Panc1 (cell line): ENCODE data around the gene NSMCE3. TPM values are rescaled to one million over a fixed set of nuclear protein-coding genes. Genes with fewer than 3 reads are reported as not detected.

Experiments used
- ATAC-seq: fragments of 200-7000 bp; cut with Tn5 transposase; 2 replicates; pipeline ENCODE4 v1.9.1; 2020; ENCODE audit warnings: mild to moderate bottlenecking, moderate library complexity
- BruUV-seq: library from RNA; stranded (reverse); fragments of 400-500 nt; replicated peaks from 2 replicates; lab custom pipeline; 2021; lab: Mats Ljungman, UMichigan
- CTCF ChIA-PET: fragments of 300-600 bp; sonication (Branson Sonifier 250); formaldehyde crosslinking; loops from one replicate; lab custom pipeline; 2022; ENCODE audit warnings: antibody characterized with exemption; lab: Charles Lee
- POLR2A ChIA-PET: fragments of 300-600 bp; sonication (Branson Sonifier 250); formaldehyde crosslinking; loops from one replicate; lab custom pipeline; 2022; ENCODE audit warnings: antibody characterized with exemption; lab: Charles Lee
- DNase-seq: peaks from one replicate; pipeline ENCODE4 v3.0.0-alpha.2; 2010; ENCODE audit warnings: low read depth, low spot score
- H3K27ac ChIP-seq: 2 replicates; pipeline ENCODE4 v1.5.1; 2011; ENCODE audit warnings: mild to moderate bottlenecking, low read length, inconsistent platforms
- H3K27me3 ChIP-seq: fragments of 200-500 bp; sonication (Bioruptor generic); 2 replicates; pipeline ENCODE4 v1.6.0; 2014; ENCODE audit warnings: low read length, inconsistent platforms; ENCODE audit not compliant: control insufficient read depth, insufficient read depth
- H3K36me3 ChIP-seq: fragments of 200-500 bp; sonication (Bioruptor generic); 2 replicates; pipeline ENCODE4 v1.5.1; 2014; ENCODE audit warnings: inconsistent platforms, mild to moderate bottlenecking, low read length, moderate library complexity; ENCODE audit not compliant: control insufficient read depth, insufficient read depth
- H3K4me1 ChIP-seq: 2 replicates; pipeline ENCODE4 v1.5.1; 2011; ENCODE audit warnings: inconsistent platforms, mild to moderate bottlenecking, low read length, moderate library complexity; ENCODE audit not compliant: control insufficient read depth, insufficient read depth
- H3K4me3 ChIP-seq, 2 experiments: 2 replicates each; pipeline ENCODE4 v1.5.1; 2011 to 2012; ENCODE audit warnings: low read depth in 2 of 2, low read length in 2 of 2, mild to moderate bottlenecking in 2 of 2, inconsistent platforms in 1 of 2, moderate library complexity in 1 of 2
- H3K9me3 ChIP-seq: fragments of 200-500 bp; sonication (Bioruptor generic); 2 replicates; pipeline ENCODE4 v1.5.1; 2014; ENCODE audit warnings: low read depth, mild to moderate bottlenecking, inconsistent platforms, low read length, moderate library complexity; ENCODE audit not compliant: control insufficient read depth, insufficient read depth
- CTCF ChIP-seq: fragments of 450-650 bp; IDR thresholded peaks from 2 replicates; pipeline ENCODE4 v1.5.1; 2017; ENCODE audit warnings: mild to moderate bottlenecking
- POLR2AphosphoS5 ChIP-seq: IDR thresholded peaks from 2 replicates; pipeline ENCODE4 v1.6.1; 2012; ENCODE audit warnings: mild to moderate bottlenecking, low read depth, low read length, moderate library complexity
- REST ChIP-seq, 2 experiments: IDR thresholded peaks; 2 replicates each; pipeline ENCODE4 v1.6.1; 2011 to 2012; ENCODE audit warnings: low read depth in 2 of 2, control low read depth in 1 of 2, low read length in 1 of 2, mild to moderate bottlenecking in 1 of 2, moderate library complexity in 1 of 2; ENCODE audit not compliant: insufficient read depth in 1 of 2
- SIN3A ChIP-seq: IDR thresholded peaks from 2 replicates; pipeline ENCODE4 v1.6.1; 2012; ENCODE audit warnings: low read depth, mild to moderate bottlenecking, low read length, moderate library complexity, borderline replicate concordance; ENCODE audit not compliant: insufficient read depth
- TCF7L2 ChIP-seq: IDR thresholded peaks from 2 replicates; pipeline ENCODE4 v1.6.1; 2011; ENCODE audit warnings: mild to moderate bottlenecking, low read depth, low read length, inconsistent platforms
- in situ Hi-C: cut with HindIII; loops from 2 replicates; pipeline ENCODE4 v1.10.0; 2016; ENCODE audit warnings: low sequenced_read_pairs, low pct_unique_long_range_greater_than_20kb
- intact Hi-C: fragments of 100-400 bp; cut with micrococcal nuclease; formaldehyde crosslinking; loops from one replicate; pipeline ENCODE4 v1.10.0; 2022; ENCODE audit not compliant: unreplicated experiment
- total RNA-seq: library from RNA; stranded (reverse); gene quantifications from one replicate; pipeline ENCODE4 v1.2.1, GENCODE V29; 2021; ENCODE audit not compliant: unreplicated experiment

Gene NSMCE3
- total RNA-seq, 1 experiment from 2014 or later: 5.5 TPM

GRCh38 chr15:29223640-29224039, 46.0 kb downstream of the NSMCE3 start:
- intact Hi-C loops: no loop called here
- no peak for ATAC-seq
- H3K36me3 ChIP-seq: no peaks in the 10 kb centered on the region
- in situ Hi-C loops: no loop called here
- no peak overlapping the region for H3K4me3 ChIP-seq
- ChIA-PET CTCF (no interaction called here), POLR2A (no interaction called here)
- H3K27me3 ChIP-seq: peaks cover 4% of the 10 kb centered on the region; the same call in 1 of the 2 replicates
- TF ChIP-seq CTCF: no peak
- TF ChIP-seq POLR2AphosphoS5: no peak
- TF ChIP-seq SIN3A: no peak
- TF ChIP-seq TCF7L2: no peak
- TF ChIP-seq REST (IDR thresholded peaks at IDR 0.05; ENCODE audit: insufficient read depth in 1 of 2, low read depth in 2 of 2, low read length in 1 of 2): no peak
- no peak overlapping the region for H3K27ac ChIP-seq
- BruUV-seq: no TSS peak
- H3K9me3 ChIP-seq: no peaks in the 10 kb centered on the region
- DNase-seq: no peak
- H3K4me1 ChIP-seq: no peaks in the 10 kb centered on the region

- Histone ChIP-seq H3K4me3 (no peak overlapping the region), H3K9me3 (no peaks in the 10 kb centered on the region), H3K27ac (no peak overlapping the region), H3K4me1 (no peaks in the 10 kb centered on the region), H3K36me3 (no peaks in the 10 kb centered on the region), H3K27me3 (peaks cover 4% of the 10 kb centered on the region; the same call in 1 of the 2 replicates)
- ATAC-seq (no peak), DNase-seq (no peak)
- in situ Hi-C loops: no loop called here
- BruUV-seq: no TSS peak
- ChIA-PET CTCF (no interaction called here), POLR2A (interaction anchor here (0.6 kb wide), 1 partner anchor 46 kb away, joined by 3 read pairs; no protein-coding TSS in a partner anchor)
- intact Hi-C loops: no loop called here
- TF ChIP-seq CTCF: no peak
- no peak for TF ChIP-seq POLR2AphosphoS5
- TF ChIP-seq SIN3A: no peak
- TF ChIP-seq TCF7L2: no peak
Measured at GRCh38 chr15:29222129-29222853, 47.3 kb downstream of the NSMCE3 start.
